Lung (tissue), 12 donors: Measurements from ENCODE around the gene OAF. TPM values are rescaled to one million over a fixed set of nuclear protein-coding genes. Genes with fewer than 3 reads are reported as not detected.

ENCODE experiments used
- ATAC-seq: fragments of 200-7000 bp; cut with Tn5 transposase; one replicate; pipeline ENCODE4 v1.9.1; 2020; ENCODE audit warnings: moderate number of reproducible peaks; ENCODE audit not compliant: insufficient read depth, low FRiP score
- DNase-seq, 3 donors: peaks; one replicate each; pipeline ENCODE4 v3.0.0-alpha.2; 2013 to 2017
- H3K27ac ChIP-seq, 2 donors: one replicate each; pipeline ENCODE4 v1.5.1; 2013; ENCODE audit warnings: mild to moderate bottlenecking in 2 of 2, moderate library complexity in 2 of 2, control low read depth in 1 of 2, inconsistent platforms in 1 of 2, low read depth in 1 of 2, low read length in 1 of 2
- H3K27me3 ChIP-seq, 3 donors: one replicate each; pipeline ENCODE4 v1.5.1; 2013; ENCODE audit warnings: low read length in 2 of 3; ENCODE audit not compliant: control insufficient read depth in 3 of 3, insufficient read depth in 3 of 3
- H3K36me3 ChIP-seq, 4 donors: one replicate each; pipeline ENCODE4 v1.5.1; 2013; ENCODE audit warnings: low read length in 4 of 4, mild to moderate bottlenecking in 1 of 4, moderate library complexity in 1 of 4; ENCODE audit not compliant: control insufficient read depth in 4 of 4, insufficient read depth in 4 of 4
- H3K4me1 ChIP-seq, 5 donors: one replicate each; pipeline ENCODE4 v1.5.1; 2013; ENCODE audit warnings: low read length in 5 of 5, mild to moderate bottlenecking in 2 of 5, moderate library complexity in 1 of 5; ENCODE audit not compliant: control insufficient read depth in 5 of 5, insufficient read depth in 5 of 5
- H3K4me3 ChIP-seq: one replicate; pipeline ENCODE4 v1.5.1; 2013; ENCODE audit warnings: mild to moderate bottlenecking, control low read depth, moderate library complexity
- H3K9ac ChIP-seq, 2 donors: one replicate each; pipeline ENCODE4 v1.5.1; 2013; ENCODE audit warnings: low read length in 2 of 2, control low read depth in 1 of 2; ENCODE audit not compliant: insufficient read depth in 1 of 2
- H3K9me3 ChIP-seq, 4 donors: one replicate each; pipeline ENCODE4 v1.5.1; 2013; ENCODE audit warnings: low read length in 3 of 4, mild to moderate bottlenecking in 1 of 4, moderate library complexity in 1 of 4; ENCODE audit not compliant: control insufficient read depth in 4 of 4, insufficient read depth in 3 of 4
- WGBS, 2 donors: extraction: QIAGEN DNeasy Blood & Tissue Kit; methylation state at CpG; one replicate each; pipeline ENCODE4 v1.1.7; 2013; 5-methylcytosine and 5-hydroxymethylcytosine counted together
- polyA plus RNA-seq, 2 donors: library from polyadenylated mRNA; stranded (reverse); fragments of 200-250 nt; gene quantifications; one replicate each; pipeline ENCODE4 v1.2.1, GENCODE V29; 2013
- total RNA-seq, 2 donors: library from RNA; depleted of rRNA in 1 of 2; stranded (reverse); fragments of >200 nt in 1 of 2; gene quantifications; one replicate each; pipeline ENCODE4 v1.2.1, GENCODE V29; 2014 to 2021
- TF ChIP-seq, protein P1 (sequence below): IDR thresholded peaks from 2 replicates; pipeline ENCODE4 v1.5.1; 2012; ENCODE audit warnings: mild to moderate bottlenecking; ENCODE audit errors: control extremely low read depth, extremely low read depth
- donor health status: control.
- donor health status: control.
- donor health status: Bipolar disorder and iron deficiency.
- donor health status: healthy.
- donor health status: DM: yes; HTN: yes; CAD: no.

The OAF gene
- total and polyA plus RNA-seq, 4 donors, result 7.7 to 27.4 (median 12.0) TPM

DNA sequence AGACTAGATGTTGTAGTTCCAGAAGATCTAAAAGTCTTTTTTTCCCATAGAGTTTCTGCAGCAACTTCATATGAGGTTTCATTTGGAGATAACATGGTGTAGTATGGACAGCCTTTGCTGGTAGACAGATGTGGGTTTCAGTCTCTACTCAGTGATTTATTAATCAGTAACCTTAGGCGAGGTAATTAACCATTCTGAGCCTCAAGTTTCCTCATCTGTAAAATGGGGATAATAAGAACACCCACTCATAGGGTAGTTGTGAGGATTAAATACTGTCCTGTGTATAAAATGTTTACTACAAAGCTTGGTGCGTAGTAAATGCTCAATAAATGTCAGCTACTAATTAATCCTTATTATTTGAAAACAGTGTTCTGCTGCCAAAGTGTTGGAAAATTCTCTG, 45.9 kb downstream of the OAF start:
- H3K4me1 ChIP-seq, result peaks cover 0 to 10% (median 0%) of the 10 kb centered on the region in 5 donors
- no peak overlapping the region for H3K9ac ChIP-seq
- no peak overlapping the region for H3K27ac ChIP-seq
- TF ChIP-seq, protein P1, sequence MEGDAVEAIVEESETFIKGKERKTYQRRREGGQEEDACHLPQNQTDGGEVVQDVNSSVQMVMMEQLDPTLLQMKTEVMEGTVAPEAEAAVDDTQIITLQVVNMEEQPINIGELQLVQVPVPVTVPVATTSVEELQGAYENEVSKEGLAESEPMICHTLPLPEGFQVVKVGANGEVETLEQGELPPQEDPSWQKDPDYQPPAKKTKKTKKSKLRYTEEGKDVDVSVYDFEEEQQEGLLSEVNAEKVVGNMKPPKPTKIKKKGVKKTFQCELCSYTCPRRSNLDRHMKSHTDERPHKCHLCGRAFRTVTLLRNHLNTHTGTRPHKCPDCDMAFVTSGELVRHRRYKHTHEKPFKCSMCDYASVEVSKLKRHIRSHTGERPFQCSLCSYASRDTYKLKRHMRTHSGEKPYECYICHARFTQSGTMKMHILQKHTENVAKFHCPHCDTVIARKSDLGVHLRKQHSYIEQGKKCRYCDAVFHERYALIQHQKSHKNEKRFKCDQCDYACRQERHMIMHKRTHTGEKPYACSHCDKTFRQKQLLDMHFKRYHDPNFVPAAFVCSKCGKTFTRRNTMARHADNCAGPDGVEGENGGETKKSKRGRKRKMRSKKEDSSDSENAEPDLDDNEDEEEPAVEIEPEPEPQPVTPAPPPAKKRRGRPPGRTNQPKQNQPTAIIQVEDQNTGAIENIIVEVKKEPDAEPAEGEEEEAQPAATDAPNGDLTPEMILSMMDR, result no peak
- peaks cover 2 to 33% (median 20%) of the 10 kb centered on the region in 3 donors for H3K27me3 ChIP-seq
- no peak overlapping the region for H3K4me3 ChIP-seq
- DNase-seq (no peak), ATAC-seq (no peak)
- H3K36me3 ChIP-seq, result no peaks in the 10 kb centered on the region
- H3K9me3 ChIP-seq, result no peaks in the 10 kb centered on the region
- WGBS, 2 donors, result 83 to 85% methylated on average over 2 of the region's 2 CpGs

GRCh38 chr11:120257346-120257745, 46.5 kb downstream of the OAF start:
- Histone ChIP-seq H3K9ac (no peak overlapping the region), H3K4me3 (no peak overlapping the region), H3K27me3 (peaks cover 2 to 33% (median 20%) of the 10 kb centered on the region in 3 donors), H3K9me3 (no peaks in the 10 kb centered on the region), H3K36me3 (no peaks in the 10 kb centered on the region), H3K4me1 (peaks cover 0 to 10% (median 0%) of the 10 kb centered on the region in 5 donors), H3K27ac (no peak overlapping the region)
- 78 to 81% methylated on average over 9 of the region's 9 CpGs for WGBS, 2 donors
- TF ChIP-seq, protein P1, result no peak
- ATAC-seq (no peak), DNase-seq (no peak)

- WGBS, 2 donors, result 67 to 82% methylated on average over 3 of the region's 3 CpGs
- ATAC-seq (no peak), DNase-seq (no peak)
- Histone ChIP-seq H3K4me1 (peaks cover 0 to 7% (median 0%) of the 10 kb centered on the region in 5 donors), H3K36me3 (no peaks in the 10 kb centered on the region), H3K9ac (no peak overlapping the region), H3K27ac (no peak overlapping the region), H3K27me3 (peaks cover 2 to 30% (median 17%) of the 10 kb centered on the region in 3 donors), H3K4me3 (no peak overlapping the region), H3K9me3 (no peaks in the 10 kb centered on the region)
- TF ChIP-seq, protein P1, result no peak
These were observed 47.8 kb downstream of the OAF start for GRCh38 chr11:120258661-120259060.

GRCh38 chr11:120259241-120259640, 48.4 kb downstream of the OAF start:
- 87 to 92% methylated on average over 3 of the region's 3 CpGs for WGBS, 2 donors
- Histone ChIP-seq H3K9ac (no peak overlapping the region), H3K4me1 (peaks cover 0 to 7% (median 0%) of the 10 kb centered on the region in 5 donors), H3K27me3 (peaks cover 2 to 24% (median 17%) of the 10 kb centered on the region in 3 donors), H3K4me3 (no peak overlapping the region), H3K27ac (no peak overlapping the region), H3K36me3 (no peaks in the 10 kb centered on the region), H3K9me3 (no peaks in the 10 kb centered on the region)
- TF ChIP-seq, protein P1, result no peak
- ATAC-seq, result no peak
- no peak for DNase-seq
